Measurements from ENCODE around the gene CCDC50.

The CCDC50 gene

GRCh38 chr3:191378142-191378812 is 49.1 kb downstream of the CCDC50 start:
- no peak overlapping the region for H3K4ac ChIP-seq (ENCODE audit: low read length)
- no peak overlapping the region for H3K14ac ChIP-seq (ENCODE audit: low read length)
- H3K27ac ChIP-seq (replicated peaks; ENCODE audit: low read length): no peak overlapping the region
- no peak overlapping the region for H3K4me3 ChIP-seq (ENCODE audit: low read length in 2 of 2)
- H2BK15ac ChIP-seq (ENCODE audit: low read length): no peak overlapping the region
- H3K9me3 ChIP-seq (replicated peaks in 1 of 2; ENCODE audit: control insufficient read depth in 2 of 2, insufficient read depth in 1 of 2, low read depth in 1 of 2, low read length in 2 of 2): peaks cover 0 to 3% of the 10 kb centered on the region in 2 donors
- no peak overlapping the region for H2BK120ac ChIP-seq (ENCODE audit: low read depth, low read length)
- no peaks in the 10 kb centered on the region for H3K4me1 ChIP-seq (ENCODE audit: control insufficient read depth in 2 of 2, insufficient read depth in 1 of 2, low read depth in 1 of 2, low read length in 2 of 2)
- no peak for DNase-seq (ENCODE audit: low spot score)
- H3K36me3 ChIP-seq (replicated peaks in 1 of 2; ENCODE audit: control insufficient read depth in 2 of 2, insufficient read depth in 2 of 2, low read length in 2 of 2): peaks cover 10 to 87% of the 10 kb centered on the region in 2 donors
- H2BK5ac ChIP-seq (ENCODE audit: low read length): no peak overlapping the region
- no peaks in the 10 kb centered on the region for H3K27me3 ChIP-seq (ENCODE audit: control insufficient read depth in 3 of 3, insufficient read depth in 3 of 3, low read depth in 1 of 3, low read length in 3 of 3)
- no peak overlapping the region for H2AK5ac ChIP-seq (ENCODE audit: low read depth, low read length)
- no peak overlapping the region for H3K4me2 ChIP-seq (ENCODE audit: insufficient read depth, low read length, poor library complexity, severe bottlenecking)
- no peak overlapping the region for H4K91ac ChIP-seq (ENCODE audit: low read depth, low read length, poor library complexity)
- H2AFZ ChIP-seq (ENCODE audit: low read length): no peak overlapping the region
- no peaks in the 10 kb centered on the region for H3K79me1 ChIP-seq (ENCODE audit: low read depth, low read length)
- no peak overlapping the region for H3K23ac ChIP-seq (ENCODE audit: low read depth, low read length, poor library complexity)
- no peak overlapping the region for H3K9ac ChIP-seq (ENCODE audit: low read depth, low read length, poor library complexity)
- H4K8ac ChIP-seq (ENCODE audit: low read depth, low read length): no peak overlapping the region
- no peak overlapping the region for H3K18ac ChIP-seq (ENCODE audit: low read length)
- no peak overlapping the region for H2BK12ac ChIP-seq (ENCODE audit: low read length)

- H2AFZ ChIP-seq (ENCODE audit: low read length): no peak overlapping the region
- no peak overlapping the region for H3K27ac ChIP-seq (replicated peaks; ENCODE audit: low read length)
- H3K4me3 ChIP-seq (ENCODE audit: low read length in 2 of 2): no peak overlapping the region
- H3K9ac ChIP-seq (ENCODE audit: low read depth, low read length, poor library complexity): no peak overlapping the region
- H3K23ac ChIP-seq (ENCODE audit: low read depth, low read length, poor library complexity): no peak overlapping the region
- H2BK12ac ChIP-seq (ENCODE audit: low read length): no peak overlapping the region
- H3K4me1 ChIP-seq (ENCODE audit: control insufficient read depth in 2 of 2, insufficient read depth in 1 of 2, low read depth in 1 of 2, low read length in 2 of 2): no peaks in the 10 kb centered on the region
- H3K79me1 ChIP-seq (ENCODE audit: low read depth, low read length): no peaks in the 10 kb centered on the region
- H3K18ac ChIP-seq (ENCODE audit: low read length): no peak overlapping the region
- no peak overlapping the region for H4K91ac ChIP-seq (ENCODE audit: low read depth, low read length, poor library complexity)
- H3K27me3 ChIP-seq (ENCODE audit: control insufficient read depth in 3 of 3, insufficient read depth in 3 of 3, low read depth in 1 of 3, low read length in 3 of 3): no peaks in the 10 kb centered on the region
- no peak overlapping the region for H4K8ac ChIP-seq (ENCODE audit: low read depth, low read length)
- H3K4me2 ChIP-seq (ENCODE audit: insufficient read depth, low read length, poor library complexity, severe bottlenecking): no peak overlapping the region
- no peak overlapping the region for H3K4ac ChIP-seq (ENCODE audit: low read length)
- H3K14ac ChIP-seq (ENCODE audit: low read length): no peak overlapping the region
- H3K36me3 ChIP-seq (replicated peaks in 1 of 2; ENCODE audit: control insufficient read depth in 2 of 2, insufficient read depth in 2 of 2, low read length in 2 of 2): peaks cover 10 to 89% of the 10 kb centered on the region in 2 donors
- no peak for DNase-seq (ENCODE audit: low spot score)
- H3K9me3 ChIP-seq (replicated peaks in 1 of 2; ENCODE audit: control insufficient read depth in 2 of 2, insufficient read depth in 1 of 2, low read depth in 1 of 2, low read length in 2 of 2): peaks cover 0 to 3% of the 10 kb centered on the region in 2 donors
- H2BK120ac ChIP-seq (ENCODE audit: low read depth, low read length): no peak overlapping the region
- H2BK15ac ChIP-seq (ENCODE audit: low read length): no peak overlapping the region
- H2AK5ac ChIP-seq (ENCODE audit: low read depth, low read length): no peak overlapping the region
- no CpG with 5 or more reads among the region's 2 CpGs for WGBS, 2 donors (ENCODE audit: extremely low coverage in 2 of 2, insufficient read length in 2 of 2, insufficient replicate concordance in 1 of 2)
- no peak overlapping the region for H2BK5ac ChIP-seq (ENCODE audit: low read length)
These were observed 50.3 kb downstream of the CCDC50 start for GRCh38 chr3:191379446-191379845.

GRCh38 chr3:191380001-191380400 is 50.8 kb downstream of the CCDC50 start:
- Histone ChIP-seq H3K23ac (ENCODE audit: low read depth, low read length, poor library complexity) (no peak overlapping the region), H3K27me3 (ENCODE audit: control insufficient read depth in 3 of 3, insufficient read depth in 3 of 3, low read depth in 1 of 3, low read length in 3 of 3) (no peaks in the 10 kb centered on the region), H3K4ac (ENCODE audit: low read length) (no peak overlapping the region), H2BK5ac (ENCODE audit: low read length) (no peak overlapping the region), H2BK12ac (ENCODE audit: low read length) (no peak overlapping the region), H2BK15ac (ENCODE audit: low read length) (no peak overlapping the region), H2AFZ (ENCODE audit: low read length) (no peak overlapping the region), H2AK5ac (ENCODE audit: low read depth, low read length) (no peak overlapping the region), H3K4me2 (ENCODE audit: insufficient read depth, low read length, poor library complexity, severe bottlenecking) (no peak overlapping the region), H3K27ac (replicated peaks; ENCODE audit: low read length) (no peak overlapping the region), H3K18ac (ENCODE audit: low read length) (no peak overlapping the region), H3K36me3 (replicated peaks in 1 of 2; ENCODE audit: control insufficient read depth in 2 of 2, insufficient read depth in 2 of 2, low read length in 2 of 2) (peaks cover 8 to 88% of the 10 kb centered on the region in 2 donors), H3K4me3 (ENCODE audit: low read length in 2 of 2) (no peak overlapping the region), H4K8ac (ENCODE audit: low read depth, low read length) (no peak overlapping the region), H3K9me3 (replicated peaks in 1 of 2; ENCODE audit: control insufficient read depth in 2 of 2, insufficient read depth in 1 of 2, low read depth in 1 of 2, low read length in 2 of 2) (peaks cover 0 to 3% of the 10 kb centered on the region in 2 donors), H3K14ac (ENCODE audit: low read length) (no peak overlapping the region), H3K79me1 (ENCODE audit: low read depth, low read length) (no peaks in the 10 kb centered on the region), H3K4me1 (ENCODE audit: control insufficient read depth in 2 of 2, insufficient read depth in 1 of 2, low read depth in 1 of 2, low read length in 2 of 2) (no peaks in the 10 kb centered on the region), H3K9ac (ENCODE audit: low read depth, low read length, poor library complexity) (no peak overlapping the region), H2BK120ac (ENCODE audit: low read depth, low read length) (no peak overlapping the region), H4K91ac (ENCODE audit: low read depth, low read length, poor library complexity) (no peak overlapping the region)
- WGBS, 2 donors (ENCODE audit: extremely low coverage in 2 of 2, insufficient read length in 2 of 2, insufficient replicate concordance in 1 of 2): no CpG with 5 or more reads among the region's 2 CpGs
- no peak for DNase-seq (ENCODE audit: low spot score)

- no CpG with 5 or more reads among the region's 7 CpGs for WGBS, 2 donors (ENCODE audit: extremely low coverage in 2 of 2, insufficient read length in 2 of 2, insufficient replicate concordance in 1 of 2)
- DNase-seq (ENCODE audit: low spot score): no peak
- Histone ChIP-seq H3K4me2 (ENCODE audit: insufficient read depth, low read length, poor library complexity, severe bottlenecking) (no peak overlapping the region), H2AK5ac (ENCODE audit: low read depth, low read length) (no peak overlapping the region), H3K36me3 (replicated peaks in 1 of 2; ENCODE audit: control insufficient read depth in 2 of 2, insufficient read depth in 2 of 2, low read length in 2 of 2) (peaks cover 4 to 80% of the 10 kb centered on the region in 2 donors), H2BK15ac (ENCODE audit: low read length) (no peak overlapping the region), H2AFZ (ENCODE audit: low read length) (no peak overlapping the region), H3K4me3 (ENCODE audit: low read length in 2 of 2) (no peak overlapping the region), H3K4me1 (ENCODE audit: control insufficient read depth in 2 of 2, insufficient read depth in 1 of 2, low read depth in 1 of 2, low read length in 2 of 2) (no peaks in the 10 kb centered on the region), H3K4ac (ENCODE audit: low read length) (no peak overlapping the region), H4K91ac (ENCODE audit: low read depth, low read length, poor library complexity) (no peak overlapping the region), H2BK12ac (ENCODE audit: low read length) (no peak overlapping the region), H3K9me3 (replicated peaks in 1 of 2; ENCODE audit: control insufficient read depth in 2 of 2, insufficient read depth in 1 of 2, low read depth in 1 of 2, low read length in 2 of 2) (peaks cover 0 to 3% of the 10 kb centered on the region in 2 donors), H3K79me1 (ENCODE audit: low read depth, low read length) (no peaks in the 10 kb centered on the region), H3K27ac (replicated peaks; ENCODE audit: low read length) (no peak overlapping the region), H3K18ac (ENCODE audit: low read length) (no peak overlapping the region), H3K9ac (ENCODE audit: low read depth, low read length, poor library complexity) (no peak overlapping the region), H2BK5ac (ENCODE audit: low read length) (no peak overlapping the region), H3K23ac (ENCODE audit: low read depth, low read length, poor library complexity) (no peak overlapping the region), H4K8ac (ENCODE audit: low read depth, low read length) (no peak overlapping the region), H3K14ac (ENCODE audit: low read length) (no peak overlapping the region), H3K27me3 (ENCODE audit: control insufficient read depth in 3 of 3, insufficient read depth in 3 of 3, low read depth in 1 of 3, low read length in 3 of 3) (no peaks in the 10 kb centered on the region), H2BK120ac (ENCODE audit: low read depth, low read length) (no peak overlapping the region)
These were observed 52.1 kb downstream of the CCDC50 start for GRCh38 chr3:191381303-191381702.

Measured in neuronal stem cell (in vitro differentiated cells).